HG03571 (cell line): ENCODE data around the gene PIM2.
"Not testable (repeated sequence)": the region's sequence is repeated elsewhere in the genome, so short reads cannot be mapped to it uniquely, and the experiment has no call there.

Experiments
- ATAC-seq: cut with Tn5 transposase; IDR thresholded peaks from one replicate; pipeline ENCODE4 v1.9.1; 2021; ENCODE audit not compliant: unreplicated experiment

The PIM2 gene

DNA sequence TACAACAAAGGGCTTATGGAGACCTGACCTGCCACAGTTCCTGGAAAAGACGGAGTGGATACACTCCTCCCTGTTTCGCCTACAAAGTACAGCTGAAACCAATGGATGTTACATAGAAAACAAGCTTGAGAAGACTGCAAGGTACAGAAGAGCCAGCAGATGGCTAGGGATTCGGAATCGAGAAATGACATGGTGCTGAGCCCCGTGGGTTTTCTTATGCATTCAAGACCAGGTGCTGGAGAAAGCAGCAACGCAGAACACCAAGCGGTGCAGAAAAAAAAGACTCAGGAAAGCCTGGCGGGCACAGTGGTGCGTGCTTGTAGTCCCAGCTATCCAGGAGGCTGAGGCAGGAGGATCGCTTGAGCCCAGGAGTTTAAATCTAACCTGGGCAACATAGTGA is 35.1 kb downstream of the PIM2 start:
- no peak for ATAC-seq

DNA sequence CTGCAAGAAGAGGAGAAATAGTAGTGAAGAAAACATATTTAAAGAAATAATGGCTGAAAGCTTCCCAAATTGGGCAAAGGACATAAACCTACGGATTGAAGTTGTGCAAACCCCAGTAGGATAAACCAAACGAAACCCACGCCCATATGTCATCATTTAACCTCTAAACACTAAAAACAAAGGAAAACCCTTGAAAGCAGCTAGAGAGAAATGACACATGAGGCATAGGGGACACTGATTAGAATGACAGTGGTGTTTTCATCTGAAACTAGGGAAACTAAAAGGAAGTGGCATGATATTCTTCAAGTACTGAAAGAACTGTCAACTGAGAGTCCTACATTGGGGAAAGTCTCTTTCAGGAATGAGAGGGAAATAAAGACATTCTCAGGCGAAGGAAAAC is 41.9 kb downstream of the PIM2 start:
- not testable (repeated sequence) for ATAC-seq

DNA sequence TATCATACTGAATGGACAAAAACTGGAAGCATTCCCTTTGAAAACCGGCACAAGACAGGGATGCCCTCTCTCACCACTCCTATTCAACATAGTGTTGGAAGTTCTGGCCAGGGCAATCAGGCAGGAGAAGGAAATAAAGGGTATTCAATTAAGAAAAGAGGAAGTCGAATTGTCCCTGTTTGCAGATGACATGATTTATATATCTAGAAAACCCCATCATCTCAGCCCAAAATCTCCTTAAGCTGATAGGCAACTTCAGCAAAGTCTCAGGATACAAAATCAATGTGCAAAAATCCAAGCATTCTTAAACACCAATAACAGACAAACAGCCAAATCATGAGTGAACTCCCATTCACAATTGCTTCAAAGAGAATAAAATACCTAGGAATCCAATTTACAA is 46.8 kb downstream of the PIM2 start:
- ATAC-seq = not testable (repeated sequence)

DNA sequence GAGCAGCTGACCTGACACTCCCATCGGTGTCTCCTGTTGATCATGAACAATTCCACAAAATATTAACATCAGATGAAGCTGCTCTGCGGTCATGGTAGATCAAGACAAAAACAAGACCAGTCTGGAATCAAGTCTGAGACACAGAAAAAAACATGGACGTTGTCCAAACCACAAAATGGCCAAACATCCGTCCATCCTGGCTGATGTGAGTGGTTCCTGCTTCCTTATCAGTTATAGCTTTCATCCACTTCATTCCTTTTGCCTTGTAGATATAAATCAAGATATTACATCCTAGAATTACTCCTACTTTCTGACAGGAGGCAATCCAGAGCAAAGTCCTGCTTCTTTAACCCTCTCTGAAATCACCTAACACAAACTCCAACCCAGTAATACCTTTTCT is 54.6 kb downstream of the PIM2 start:
- ATAC-seq = no peak
